ENCODE data around the gene NTM. TPM values are rescaled to one million over a fixed set of nuclear protein-coding genes. Genes with fewer than 3 reads are reported as not detected.

NTM gene
- total RNA-seq, 3 donors from 2014 or later: 0.66 to 9.0 (median 1.0) TPM

DNA sequence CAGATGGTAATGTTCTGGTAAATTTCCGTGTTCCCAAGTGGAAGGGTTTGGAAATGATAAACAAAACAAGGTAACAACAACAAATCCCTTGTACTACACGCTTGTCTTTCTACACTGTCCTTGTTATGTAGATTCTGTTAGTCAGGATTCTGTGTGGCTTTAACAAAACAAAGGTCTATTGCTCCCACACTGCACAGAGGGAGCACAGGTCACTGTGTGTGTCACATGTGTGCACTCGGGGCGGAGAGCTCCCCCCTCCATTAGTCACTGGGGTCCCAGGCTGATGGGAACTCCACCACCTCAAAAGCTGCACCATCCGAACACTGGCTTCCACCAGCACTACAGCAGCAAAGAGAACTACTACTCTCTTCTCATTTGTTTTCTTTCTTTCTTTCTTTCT lies 227.9 kb downstream of the NTM start:
- intact Hi-C loops (cut with DNase I; ENCODE audit: low total_unique reads): loop anchor here (5.0 kb wide), 1 partner anchor 989 kb away; no protein-coding TSS in a partner anchor
- Histone ChIP-seq H3K4me1 (no peaks in the 10 kb centered on the region), H3K9me3 (no peaks in the 10 kb centered on the region), H3K36me3 (no peaks in the 10 kb centered on the region), H3K27ac (no peak overlapping the region), H3K4me3 (no peak overlapping the region), H3K27me3 (peaks cover 0 to 3% of the 10 kb centered on the region in 2 donors)
- no peak for TF ChIP-seq POLR2AphosphoS5 (IDR thresholded peaks at IDR 0.05)
- TF ChIP-seq POLR2A (IDR thresholded peaks at IDR 0.05): no peak
- TF ChIP-seq, protein P1, sequence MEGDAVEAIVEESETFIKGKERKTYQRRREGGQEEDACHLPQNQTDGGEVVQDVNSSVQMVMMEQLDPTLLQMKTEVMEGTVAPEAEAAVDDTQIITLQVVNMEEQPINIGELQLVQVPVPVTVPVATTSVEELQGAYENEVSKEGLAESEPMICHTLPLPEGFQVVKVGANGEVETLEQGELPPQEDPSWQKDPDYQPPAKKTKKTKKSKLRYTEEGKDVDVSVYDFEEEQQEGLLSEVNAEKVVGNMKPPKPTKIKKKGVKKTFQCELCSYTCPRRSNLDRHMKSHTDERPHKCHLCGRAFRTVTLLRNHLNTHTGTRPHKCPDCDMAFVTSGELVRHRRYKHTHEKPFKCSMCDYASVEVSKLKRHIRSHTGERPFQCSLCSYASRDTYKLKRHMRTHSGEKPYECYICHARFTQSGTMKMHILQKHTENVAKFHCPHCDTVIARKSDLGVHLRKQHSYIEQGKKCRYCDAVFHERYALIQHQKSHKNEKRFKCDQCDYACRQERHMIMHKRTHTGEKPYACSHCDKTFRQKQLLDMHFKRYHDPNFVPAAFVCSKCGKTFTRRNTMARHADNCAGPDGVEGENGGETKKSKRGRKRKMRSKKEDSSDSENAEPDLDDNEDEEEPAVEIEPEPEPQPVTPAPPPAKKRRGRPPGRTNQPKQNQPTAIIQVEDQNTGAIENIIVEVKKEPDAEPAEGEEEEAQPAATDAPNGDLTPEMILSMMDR (IDR thresholded peaks at IDR 0.05): no peak
- no peak for DNase-seq (ENCODE audit: low spot score in 2 of 2)

DNA sequence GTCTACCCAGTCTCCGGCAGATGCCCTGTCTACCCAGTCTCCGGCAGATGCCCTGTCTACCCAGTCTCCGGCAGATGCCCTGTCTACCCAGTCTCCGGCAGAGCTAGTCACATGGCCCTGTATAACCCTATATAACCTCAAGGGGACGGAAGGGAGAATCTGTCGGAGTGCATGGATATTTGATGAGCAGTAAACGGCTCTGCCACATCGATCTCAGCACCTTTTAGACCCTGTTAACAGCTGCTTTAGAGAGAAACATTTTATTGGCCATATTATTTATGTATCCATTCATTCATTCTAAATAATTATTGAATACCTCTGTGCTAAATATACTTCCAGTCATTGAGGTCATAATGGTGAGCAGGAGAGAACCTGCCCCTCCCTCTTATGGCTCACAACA lies 228.9 kb downstream of the NTM start:
- H3K9me3 ChIP-seq: no peaks in the 10 kb centered on the region
- no peaks in the 10 kb centered on the region for H3K4me1 ChIP-seq
- intact Hi-C loops (cut with DNase I; ENCODE audit: low total_unique reads): loop anchor here (5.0 kb wide), 1 partner anchor 988 kb away; no protein-coding TSS in a partner anchor
- peaks cover 0 to 3% of the 10 kb centered on the region in 2 donors for H3K27me3 ChIP-seq
- DNase-seq (ENCODE audit: low spot score in 2 of 2): no peak
- H3K27ac ChIP-seq: no peak overlapping the region
- no peaks in the 10 kb centered on the region for H3K36me3 ChIP-seq
- TF ChIP-seq POLR2A (IDR thresholded peaks at IDR 0.05) (no peak), POLR2AphosphoS5 (IDR thresholded peaks at IDR 0.05) (no peak)
- TF ChIP-seq, protein P1 (IDR thresholded peaks at IDR 0.05): no peak
- H3K4me3 ChIP-seq: no peak overlapping the region

DNA sequence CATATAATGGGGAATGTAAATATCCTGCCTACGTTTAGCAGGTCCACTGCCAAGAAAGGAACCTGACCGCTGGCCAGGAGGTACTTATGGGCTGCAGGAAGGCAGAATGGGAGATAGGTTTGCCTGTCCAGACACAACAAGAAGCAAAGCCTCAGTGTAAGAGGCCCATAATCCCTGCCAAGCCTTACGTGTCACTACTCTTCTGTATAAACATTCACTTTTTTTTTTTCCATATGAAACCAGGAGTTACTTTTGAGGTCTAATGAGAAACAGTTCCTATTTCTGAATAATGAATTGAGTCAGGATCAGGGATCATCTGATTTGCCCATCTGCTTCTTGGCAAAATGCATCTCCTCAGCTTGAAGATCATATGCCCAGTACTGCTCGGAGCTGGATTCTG lies 230.2 kb downstream of the NTM start:
- intact Hi-C loops (cut with DNase I; ENCODE audit: low total_unique reads): no loop called here
- H3K4me1 ChIP-seq: no peaks in the 10 kb centered on the region
- H3K36me3 ChIP-seq: no peaks in the 10 kb centered on the region
- no peak overlapping the region for H3K27ac ChIP-seq
- no peaks in the 10 kb centered on the region for H3K9me3 ChIP-seq
- no peak for DNase-seq (ENCODE audit: low spot score in 2 of 2)
- H3K27me3 ChIP-seq: no peaks in the 10 kb centered on the region
- no peak overlapping the region for H3K4me3 ChIP-seq
- TF ChIP-seq POLR2AphosphoS5 (IDR thresholded peaks at IDR 0.05) (no peak), POLR2A (IDR thresholded peaks at IDR 0.05) (no peak)
- TF ChIP-seq, protein P1 (IDR thresholded peaks at IDR 0.05): no peak

DNA sequence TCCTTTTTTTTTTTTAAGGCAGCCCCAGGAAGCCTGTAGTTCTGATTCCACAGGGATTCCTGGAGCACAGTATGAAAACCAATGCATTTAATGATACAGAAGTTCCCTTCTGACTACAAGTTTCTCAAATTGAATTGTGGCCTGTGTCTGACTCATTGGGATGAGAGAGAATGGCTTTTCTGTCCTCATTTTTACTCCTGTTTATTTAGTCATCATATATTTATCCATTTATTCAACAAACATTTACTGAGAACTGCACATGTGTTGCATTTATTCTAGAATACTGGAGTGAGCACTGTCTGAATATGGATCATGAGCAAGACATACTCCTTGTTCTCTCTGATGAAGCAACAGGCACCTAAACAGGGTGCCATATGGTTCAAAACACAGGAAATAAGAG lies 231.2 kb downstream of the NTM start:
- Histone ChIP-seq H3K36me3 (no peaks in the 10 kb centered on the region), H3K27ac (no peak overlapping the region), H3K9me3 (no peaks in the 10 kb centered on the region), H3K4me1 (no peaks in the 10 kb centered on the region), H3K27me3 (no peaks in the 10 kb centered on the region), H3K4me3 (no peak overlapping the region)
- intact Hi-C loops (cut with DNase I; ENCODE audit: low total_unique reads): no loop called here
- DNase-seq (ENCODE audit: low spot score in 2 of 2): no peak
- TF ChIP-seq POLR2AphosphoS5 (IDR thresholded peaks at IDR 0.05) (no peak), POLR2A (IDR thresholded peaks at IDR 0.05) (no peak)
- TF ChIP-seq, protein P1 (IDR thresholded peaks at IDR 0.05): no peak

DNA sequence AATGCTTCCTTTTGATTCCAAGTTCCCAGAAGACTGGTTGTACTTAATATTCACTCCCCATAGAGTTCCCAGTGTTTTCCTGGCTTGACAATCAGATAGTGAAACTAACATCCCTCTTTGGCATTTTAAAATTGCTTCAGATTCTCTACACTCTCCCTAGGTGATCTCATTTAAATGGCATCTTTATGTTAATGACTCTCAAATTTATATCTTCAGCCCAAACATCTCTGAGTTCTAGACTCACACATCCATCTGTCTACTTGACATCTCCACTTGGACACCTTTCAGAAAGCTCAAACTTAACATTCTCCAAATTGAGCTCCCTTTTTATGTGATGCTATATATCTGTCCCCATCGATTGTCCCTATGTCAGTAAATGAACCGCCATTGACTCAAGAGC lies 232.0 kb downstream of the NTM start:
- H3K27me3 ChIP-seq: no peaks in the 10 kb centered on the region
- no peaks in the 10 kb centered on the region for H3K4me1 ChIP-seq
- no peak overlapping the region for H3K27ac ChIP-seq
- intact Hi-C loops (cut with DNase I; ENCODE audit: low total_unique reads): no loop called here
- no peak for TF ChIP-seq POLR2A (IDR thresholded peaks at IDR 0.05)
- TF ChIP-seq, protein P1 (IDR thresholded peaks at IDR 0.05): no peak
- TF ChIP-seq POLR2AphosphoS5 (IDR thresholded peaks at IDR 0.05): no peak
- no peak overlapping the region for H3K4me3 ChIP-seq
- no peaks in the 10 kb centered on the region for H3K9me3 ChIP-seq
- no peak for DNase-seq (ENCODE audit: low spot score in 2 of 2)
- no peaks in the 10 kb centered on the region for H3K36me3 ChIP-seq

Data from breast epithelium (tissue), 4 donors.